Skin epidermis (tissue), 12 donors: ENCODE results near the gene DAAM2.

Source experiments
- H3K27ac ChIP-seq, 21 experiments: fragments of 200-600 bp; sonication (generic) in 11 of 21; one replicate each; pipeline ENCODE4 v1.5.0; 2020; ENCODE audit warnings: mild to moderate bottlenecking in 3 of 21, inconsistent platforms in 2 of 21, moderate library complexity in 2 of 21
- H3K4me3 ChIP-seq, 7 experiments: fragments of 200-600 bp; sonication (generic) in 2 of 7; one replicate each; pipeline ENCODE4 v1.5.0; 2020; ENCODE audit warnings: inconsistent platforms in 2 of 7, mild to moderate bottlenecking in 2 of 7, moderate library complexity in 1 of 7

Gene DAAM2

GRCh38 chr6:39836606-39837005 lies 44.4 kb downstream of the DAAM2 start:
- no peak overlapping the region for H3K4me3 ChIP-seq
- peak overlapping the region in 1 of 21 experiments; percentile 40 for H3K27ac ChIP-seq

GRCh38 chr6:39839445-39839844 lies 47.3 kb downstream of the DAAM2 start:
- no peak overlapping the region for H3K27ac ChIP-seq
- H3K4me3 ChIP-seq: no peak overlapping the region

DNA sequence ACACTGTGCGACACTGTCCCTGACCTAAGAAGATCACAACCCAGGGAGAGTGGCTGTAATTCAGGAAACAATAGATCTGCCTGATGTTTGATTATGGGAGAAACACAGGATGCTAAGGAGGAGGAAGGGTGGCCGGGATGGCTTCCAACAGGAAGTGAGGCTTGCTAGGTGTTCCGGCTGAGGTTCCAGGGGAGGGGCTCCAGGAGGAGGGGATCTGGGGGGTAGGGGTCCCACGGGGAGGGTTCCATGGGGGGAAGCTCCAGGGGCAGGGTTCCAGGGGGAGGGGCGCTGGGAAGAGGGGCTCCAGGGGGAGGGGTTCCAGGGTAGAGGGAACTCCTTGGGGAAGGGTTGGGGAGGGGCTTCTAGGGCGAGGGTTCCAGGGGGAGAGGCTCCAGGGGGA lies 48.6 kb downstream of the DAAM2 start:
- Histone ChIP-seq H3K4me3 (no peak overlapping the region), H3K27ac (no peak overlapping the region)

DNA sequence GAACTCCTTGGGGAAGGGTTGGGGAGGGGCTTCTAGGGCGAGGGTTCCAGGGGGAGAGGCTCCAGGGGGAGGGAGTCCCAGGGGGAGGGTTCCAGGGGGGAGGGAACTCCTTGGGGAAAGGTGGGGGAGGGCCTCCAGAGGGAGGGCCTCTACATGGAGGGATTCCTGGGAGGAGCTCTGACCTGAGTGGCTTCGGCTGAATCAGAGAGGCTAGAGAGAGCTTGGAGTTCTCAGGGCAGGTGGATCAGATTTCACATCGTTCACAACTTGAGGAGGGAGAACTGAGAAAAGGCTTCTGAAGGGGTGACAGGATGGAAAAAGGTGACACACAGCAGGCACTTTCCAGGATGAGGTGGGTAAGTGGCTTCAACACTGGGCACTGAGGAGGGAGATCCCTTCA lies 49.1 kb downstream of the DAAM2 start:
- Histone ChIP-seq H3K4me3 (no peak overlapping the region), H3K27ac (no peak overlapping the region)

DNA sequence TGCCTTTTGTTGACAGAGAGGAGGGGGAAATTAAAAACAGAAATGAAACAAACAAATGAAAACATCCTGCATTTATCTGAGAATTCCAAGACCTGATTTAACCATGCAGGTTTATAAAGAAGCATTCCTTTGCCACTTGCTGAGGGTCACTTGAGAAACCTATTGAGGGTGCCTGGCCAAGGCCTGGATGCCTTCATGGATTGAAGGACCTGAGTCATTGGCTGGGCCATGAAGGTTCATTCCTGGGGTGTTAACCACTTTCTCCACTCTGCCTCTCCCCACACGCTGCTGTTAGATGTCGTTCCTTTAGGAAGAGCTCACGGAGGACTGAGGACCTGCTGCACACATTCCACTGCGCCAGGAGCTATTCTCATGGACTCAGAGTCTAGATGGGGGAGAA lies 49.7 kb downstream of the DAAM2 start:
- no peak overlapping the region for H3K4me3 ChIP-seq
- H3K27ac ChIP-seq: no peak overlapping the region

DNA sequence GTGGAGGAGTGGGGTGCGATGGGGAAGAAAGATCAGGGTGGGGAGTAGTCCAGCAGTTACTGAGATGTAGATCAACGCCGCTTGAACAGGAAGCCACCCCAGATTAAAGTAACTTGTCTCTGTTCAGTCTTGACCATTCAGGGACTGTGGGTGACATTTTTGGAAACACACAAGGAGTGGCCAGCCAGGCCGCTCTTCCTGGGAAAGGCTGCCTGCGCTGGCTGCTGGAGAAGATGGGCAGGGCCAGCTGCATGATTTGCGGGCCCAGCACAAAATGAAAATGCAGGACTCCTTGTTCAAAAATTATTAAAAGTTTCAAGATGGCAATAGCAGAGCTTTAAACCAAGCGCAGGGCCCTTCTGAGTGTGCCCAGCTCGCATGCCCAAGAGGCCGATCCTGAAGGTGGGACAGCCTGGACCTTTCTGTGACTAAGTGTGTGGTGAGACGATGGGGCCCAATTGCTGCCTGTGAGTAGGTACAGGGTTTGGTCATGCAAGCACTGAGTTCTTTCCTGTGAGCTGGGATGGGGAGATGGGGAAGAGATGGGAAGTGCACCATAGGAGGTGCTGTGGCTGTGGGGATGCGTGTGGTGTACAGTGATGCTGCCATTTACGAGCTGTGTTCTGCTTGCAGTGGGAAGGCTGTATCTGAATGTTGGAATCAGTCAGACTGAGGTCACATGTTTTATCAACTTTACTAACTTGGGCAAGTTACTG lies 51.3 kb downstream of the DAAM2 start:
- peak overlapping the region in 1 of 21 experiments; percentile 10 for H3K27ac ChIP-seq

GRCh38 chr6:39844866-39845265 lies 52.7 kb downstream of the DAAM2 start:
- Histone ChIP-seq H3K27ac (no peak overlapping the region), H3K4me3 (no peak overlapping the region)

More for the DNA sequence above, 51.3 kb downstream of the DAAM2 start:
- H3K4me3 ChIP-seq: no peak overlapping the region

DNA sequence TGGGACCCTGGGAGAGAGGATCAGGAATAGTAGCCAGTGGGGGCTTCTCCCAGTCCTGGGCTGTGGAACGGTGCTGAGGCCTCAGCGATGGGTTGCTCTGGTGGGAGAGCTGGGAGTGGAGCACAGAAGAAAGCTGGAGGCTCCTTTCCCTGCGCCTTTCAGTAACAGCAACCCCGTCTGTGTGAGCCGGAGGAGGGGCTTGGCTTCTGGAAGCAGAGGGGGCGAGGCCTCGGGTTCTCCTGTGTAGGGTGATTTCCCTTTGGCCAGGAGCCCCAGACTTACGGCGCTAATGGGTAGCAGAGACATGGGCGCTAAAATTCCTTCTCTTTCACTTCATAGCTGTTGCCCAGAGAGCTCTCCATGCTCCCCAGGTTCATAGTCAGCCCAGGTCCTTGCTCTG lies 55.0 kb downstream of the DAAM2 start:
- H3K27ac ChIP-seq: peak overlapping the region in 2 of 21 experiments; percentile 32 to 40
- no peak overlapping the region for H3K4me3 ChIP-seq

- no peak overlapping the region for H3K27ac ChIP-seq
- no peak overlapping the region for H3K4me3 ChIP-seq
Observed at GRCh38 chr6:39848171-39848570, 56.0 kb downstream of the DAAM2 start.

DNA sequence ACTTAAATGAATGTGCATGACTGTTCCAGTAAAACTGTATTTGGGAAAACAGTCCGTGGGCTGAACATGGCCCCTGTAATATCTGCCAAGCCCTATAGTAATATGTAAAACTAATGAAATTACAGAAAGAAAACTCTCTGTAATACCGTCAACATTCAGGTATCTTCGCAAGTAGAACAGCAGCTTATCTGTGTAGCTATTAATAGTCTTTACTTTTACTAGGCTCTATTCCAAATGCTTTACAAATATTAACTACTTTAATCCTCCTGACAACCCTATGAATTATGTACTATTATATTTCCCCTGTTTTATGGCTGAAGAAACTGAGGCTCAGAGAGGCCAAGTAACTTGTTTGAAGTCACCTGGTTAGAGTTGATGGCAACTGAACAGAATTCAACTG lies 57.1 kb downstream of the DAAM2 start:
- Histone ChIP-seq H3K27ac (no peak overlapping the region), H3K4me3 (no peak overlapping the region)

- H3K27ac ChIP-seq: no peak overlapping the region
- H3K4me3 ChIP-seq: no peak overlapping the region
Observed at GRCh38 chr6:39849764-39850163, 57.6 kb downstream of the DAAM2 start.

DNA sequence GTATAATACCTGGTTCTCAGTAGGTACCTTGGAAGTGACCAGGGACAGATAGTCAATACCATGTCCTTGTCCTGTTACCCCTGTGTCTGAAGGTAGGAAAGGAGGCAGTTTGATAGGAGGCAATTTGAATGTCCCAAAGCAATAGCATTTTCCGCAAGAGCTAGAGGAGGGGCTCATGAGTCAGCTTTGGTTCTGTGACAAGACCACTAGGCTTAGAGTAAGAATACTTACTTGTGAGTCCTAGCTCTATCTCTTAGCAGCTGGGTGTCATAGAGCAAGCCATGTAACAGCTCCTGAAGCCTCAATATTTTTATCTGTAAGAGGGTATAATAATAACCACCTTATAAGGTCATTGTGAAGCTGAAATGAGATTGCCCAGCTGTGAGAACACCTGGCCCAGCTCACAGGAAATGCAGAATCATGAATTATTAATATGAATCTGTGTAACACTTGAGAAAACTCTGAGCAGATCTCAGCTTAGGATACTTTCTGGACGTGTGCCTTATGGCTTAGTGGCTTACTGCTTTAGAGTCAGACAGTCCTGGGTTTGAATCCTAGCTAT lies 58.6 kb downstream of the DAAM2 start:
- Histone ChIP-seq H3K4me3 (no peak overlapping the region), H3K27ac (no peak overlapping the region)

DNA sequence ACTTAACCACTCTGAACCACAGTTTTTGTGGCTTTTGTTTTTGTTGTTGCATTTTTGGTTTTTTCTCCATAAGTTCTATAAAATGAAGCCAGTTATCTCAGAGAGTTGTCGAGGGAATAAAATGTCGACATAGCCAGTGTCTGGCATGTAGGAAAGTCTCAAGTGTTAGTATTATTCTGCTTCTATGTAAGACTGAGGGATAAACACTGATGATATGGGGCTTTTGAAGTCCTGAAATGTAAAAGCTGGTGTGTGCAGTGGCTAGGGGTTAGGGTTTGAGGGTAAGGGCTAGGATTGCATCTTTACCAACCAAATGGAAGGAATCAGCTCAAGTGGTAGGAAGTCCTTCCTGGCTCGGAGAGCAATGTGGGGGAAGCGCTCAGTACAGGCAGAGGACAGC lies 59.2 kb downstream of the DAAM2 start:
- Histone ChIP-seq H3K27ac (no peak overlapping the region), H3K4me3 (no peak overlapping the region)

- H3K27ac ChIP-seq: peak overlapping the region in 2 of 21 experiments; percentile 5 to 28
- no peak overlapping the region for H3K4me3 ChIP-seq
Observed at GRCh38 chr6:39852324-39852723, 60.1 kb downstream of the DAAM2 start.

DNA sequence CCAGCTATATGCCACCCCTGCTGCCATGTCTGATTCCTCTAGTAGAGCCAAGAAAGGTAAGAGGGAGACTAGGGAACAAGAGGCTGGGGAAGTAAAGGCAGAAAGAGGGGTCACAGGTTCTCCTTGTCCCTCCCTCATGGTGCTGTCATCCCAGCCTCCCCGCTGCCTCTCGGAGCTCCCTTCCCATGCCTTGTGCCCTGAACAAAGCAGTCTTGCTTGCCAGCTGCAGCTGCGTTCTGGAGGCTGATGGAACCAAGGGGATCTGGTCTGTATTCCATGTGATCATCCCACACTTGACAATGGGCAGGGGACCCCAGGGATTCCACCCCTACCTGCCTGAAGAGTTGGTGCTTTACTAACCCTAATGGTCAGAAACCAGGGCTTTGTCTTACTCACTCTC lies 61.4 kb downstream of the DAAM2 start:
- Histone ChIP-seq H3K27ac (peak overlapping the region in 3 of 21 experiments; percentile 13 to 57 (median 15)), H3K4me3 (no peak overlapping the region)

- Histone ChIP-seq H3K4me3 (no peak overlapping the region), H3K27ac (peak overlapping the region in 6 of 21 experiments; percentile 15 to 69 (median 46))
Observed at GRCh38 chr6:39855356-39855995, 63.3 kb downstream of the DAAM2 start.

GRCh38 chr6:39859025-39859424 lies 66.8 kb downstream of the DAAM2 start:
- Histone ChIP-seq H3K4me3 (no peak overlapping the region), H3K27ac (no peak overlapping the region)

DNA sequence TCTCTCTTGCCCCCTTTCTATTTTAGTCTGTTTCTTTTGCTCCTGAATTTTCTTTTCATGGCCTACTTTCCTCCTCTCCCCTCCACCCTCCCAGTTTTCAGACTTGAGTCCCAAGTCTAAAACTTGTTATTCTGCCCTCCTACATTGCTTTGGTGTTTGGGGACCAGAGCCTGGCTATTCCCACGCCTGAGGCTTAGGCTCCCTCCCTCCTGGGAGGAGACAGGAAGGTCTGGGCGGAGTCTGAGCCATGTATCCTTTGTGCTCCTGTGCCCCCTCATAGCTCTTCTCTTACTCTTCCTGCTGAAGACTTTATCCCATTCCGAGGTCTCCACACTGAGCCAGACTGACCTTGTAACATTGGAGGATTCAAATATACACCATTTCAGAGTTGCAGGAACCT lies 69.5 kb downstream of the DAAM2 start:
- Histone ChIP-seq H3K27ac (no peak overlapping the region), H3K4me3 (no peak overlapping the region)

GRCh38 chr6:39865011-39865888 lies 73.1 kb downstream of the DAAM2 start:
- H3K4me3 ChIP-seq: no peak overlapping the region
- H3K27ac ChIP-seq: no peak overlapping the region

GRCh38 chr6:39867592-39867991 lies 75.4 kb downstream of the DAAM2 start:
- Histone ChIP-seq H3K4me3 (no peak overlapping the region), H3K27ac (no peak overlapping the region)
